NCI-H748 (cell line): ENCODE data around the gene VCAM1.
"Not testable (repeated sequence)": the region's sequence is repeated elsewhere in the genome, so short reads cannot be mapped to it uniquely, and the experiment has no call there.

Experiments used
- DNase-seq: peaks from one replicate; lab custom pipeline; 2025; ENCODE audit not compliant: unreplicated experiment; lab: John Stamatoyannopoulos, UW

Gene VCAM1, protein sequence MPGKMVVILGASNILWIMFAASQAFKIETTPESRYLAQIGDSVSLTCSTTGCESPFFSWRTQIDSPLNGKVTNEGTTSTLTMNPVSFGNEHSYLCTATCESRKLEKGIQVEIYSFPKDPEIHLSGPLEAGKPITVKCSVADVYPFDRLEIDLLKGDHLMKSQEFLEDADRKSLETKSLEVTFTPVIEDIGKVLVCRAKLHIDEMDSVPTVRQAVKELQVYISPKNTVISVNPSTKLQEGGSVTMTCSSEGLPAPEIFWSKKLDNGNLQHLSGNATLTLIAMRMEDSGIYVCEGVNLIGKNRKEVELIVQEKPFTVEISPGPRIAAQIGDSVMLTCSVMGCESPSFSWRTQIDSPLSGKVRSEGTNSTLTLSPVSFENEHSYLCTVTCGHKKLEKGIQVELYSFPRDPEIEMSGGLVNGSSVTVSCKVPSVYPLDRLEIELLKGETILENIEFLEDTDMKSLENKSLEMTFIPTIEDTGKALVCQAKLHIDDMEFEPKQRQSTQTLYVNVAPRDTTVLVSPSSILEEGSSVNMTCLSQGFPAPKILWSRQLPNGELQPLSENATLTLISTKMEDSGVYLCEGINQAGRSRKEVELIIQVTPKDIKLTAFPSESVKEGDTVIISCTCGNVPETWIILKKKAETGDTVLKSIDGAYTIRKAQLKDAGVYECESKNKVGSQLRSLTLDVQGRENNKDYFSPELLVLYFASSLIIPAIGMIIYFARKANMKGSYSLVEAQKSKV

DNA sequence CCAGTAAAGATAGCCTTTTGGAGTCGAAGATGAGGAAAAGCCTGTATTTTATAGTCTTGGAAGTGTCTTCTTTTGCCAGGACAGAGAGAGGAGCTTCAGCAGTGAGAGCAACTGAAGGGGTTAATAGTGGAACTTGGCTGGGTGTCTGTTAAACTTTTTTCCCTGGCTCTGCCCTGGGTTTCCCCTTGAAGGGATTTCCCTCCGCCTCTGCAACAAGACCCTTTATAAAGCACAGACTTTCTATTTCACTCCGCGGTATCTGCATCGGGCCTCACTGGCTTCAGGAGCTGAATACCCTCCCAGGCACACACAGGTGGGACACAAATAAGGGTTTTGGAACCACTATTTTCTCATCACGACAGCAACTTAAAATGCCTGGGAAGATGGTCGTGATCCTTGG, at the start of gene VCAM1:
VCAM1 (plus strand) TSS at position 253 of the 400 bp plus-strand sequence; CDS start at position 372, 119 bp downstream.
- DNase-seq, result no peak

DNA sequence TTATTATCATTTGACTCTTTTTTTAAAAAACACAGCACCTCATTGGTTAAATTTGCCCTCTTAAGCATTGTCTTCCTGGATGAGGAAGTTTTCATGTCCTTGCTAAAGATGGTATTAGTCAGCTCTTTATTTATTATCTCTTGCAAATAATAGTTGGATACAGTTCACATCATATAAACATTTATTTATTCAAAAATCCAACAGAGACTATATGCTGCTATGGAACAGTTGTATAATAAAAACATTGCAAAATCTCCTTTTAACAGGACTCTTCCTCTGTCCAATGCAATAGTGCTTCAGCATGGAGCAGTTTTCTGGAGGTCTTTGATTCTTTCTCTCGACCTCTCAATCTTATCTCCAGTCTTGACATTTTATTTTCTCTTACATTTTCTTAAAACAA, 49.5 kb upstream of the VCAM1 start:
- no peak for DNase-seq

DNA sequence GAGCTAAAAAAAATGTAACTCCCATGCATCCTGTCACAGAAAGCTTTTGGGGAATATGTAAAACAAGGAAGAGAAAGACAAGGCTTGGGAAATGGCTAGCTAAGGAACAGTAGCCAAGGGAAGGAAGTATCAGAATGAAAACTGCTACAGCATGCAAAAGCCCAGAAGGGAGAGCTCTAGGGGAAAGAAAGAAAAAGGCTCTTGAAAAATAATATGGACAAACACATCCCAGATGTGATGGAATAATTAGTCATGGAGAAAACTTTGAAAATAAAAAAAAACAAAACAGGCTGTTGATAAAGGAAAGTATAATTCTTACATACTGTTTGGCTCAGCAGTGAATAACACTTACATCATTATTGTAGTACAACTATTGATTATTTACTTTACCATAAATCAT, 47.9 kb upstream of the VCAM1 start:
- DNase-seq, result no peak

GRCh38 chr1:100683448-100684349, 35.8 kb upstream of the VCAM1 start:
- DNase-seq, result no peak

- DNase-seq, result no peak
These were observed 19.8 kb upstream of the VCAM1 start for GRCh38 chr1:100699744-100700143.

DNA sequence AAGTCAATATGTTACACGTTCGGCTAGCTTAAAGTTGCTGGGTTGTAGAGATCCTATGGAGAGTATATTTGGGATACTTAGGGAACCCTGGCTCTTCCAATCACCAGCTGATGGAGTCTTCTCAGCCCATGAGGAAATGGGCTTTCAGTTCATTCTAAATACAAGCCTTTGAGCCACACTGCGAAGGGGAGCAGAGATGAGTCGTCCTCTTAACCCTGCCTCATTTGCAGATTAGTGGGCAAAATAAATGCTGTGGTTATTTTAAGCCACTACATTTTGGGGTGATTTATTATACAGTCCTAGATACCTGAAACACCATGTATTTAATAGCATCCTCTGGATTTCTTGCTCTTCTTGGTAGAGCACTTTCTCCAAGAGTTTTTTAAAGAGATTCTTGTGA, 19.0 kb upstream of the VCAM1 start:
- DNase-seq, result no peak

- DNase-seq, result no peak
These were observed 16.5 kb upstream of the VCAM1 start for GRCh38 chr1:100703052-100703451.

GRCh38 chr1:100703716-100704115, 15.8 kb upstream of the VCAM1 start:
- no peak for DNase-seq

DNA sequence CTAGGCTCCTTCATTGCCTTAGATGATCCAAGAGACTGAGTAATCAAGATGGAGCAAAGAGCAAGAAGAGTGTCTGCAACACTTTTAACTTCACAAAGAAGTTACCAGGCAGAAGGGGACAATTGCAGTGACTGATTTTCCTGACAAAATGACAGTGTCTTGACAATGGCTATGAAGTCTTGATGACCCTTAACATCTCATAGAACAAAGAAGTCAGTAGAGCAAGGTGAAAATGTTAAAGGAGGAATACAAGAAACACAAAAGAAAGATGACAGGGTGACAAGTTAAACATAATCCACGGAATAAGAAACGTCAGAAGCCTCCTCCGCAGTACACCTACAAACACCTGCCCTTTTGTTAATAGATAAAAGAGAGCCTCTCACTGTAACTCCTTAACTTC, 15.1 kb upstream of the VCAM1 start:
- no peak for DNase-seq

DNA sequence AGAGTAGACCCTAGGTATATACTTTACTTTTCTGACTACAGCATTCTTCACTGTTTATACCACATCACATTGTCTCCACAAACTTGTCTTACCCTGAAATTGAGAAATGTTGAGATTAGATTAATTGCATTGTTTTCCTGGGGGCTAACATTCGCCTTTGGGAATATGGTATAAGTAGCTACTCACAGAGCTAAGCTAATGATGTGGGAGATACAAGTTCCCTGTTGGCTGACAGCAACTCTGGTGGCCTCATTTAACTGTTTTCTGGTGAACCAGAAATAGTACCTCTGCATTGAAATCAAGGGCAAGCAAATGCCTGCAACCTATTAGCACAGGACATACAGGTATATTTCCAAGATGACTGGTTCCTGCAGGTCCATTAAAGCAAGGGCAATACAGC, 13.2 kb upstream of the VCAM1 start:
- no peak for DNase-seq

DNA sequence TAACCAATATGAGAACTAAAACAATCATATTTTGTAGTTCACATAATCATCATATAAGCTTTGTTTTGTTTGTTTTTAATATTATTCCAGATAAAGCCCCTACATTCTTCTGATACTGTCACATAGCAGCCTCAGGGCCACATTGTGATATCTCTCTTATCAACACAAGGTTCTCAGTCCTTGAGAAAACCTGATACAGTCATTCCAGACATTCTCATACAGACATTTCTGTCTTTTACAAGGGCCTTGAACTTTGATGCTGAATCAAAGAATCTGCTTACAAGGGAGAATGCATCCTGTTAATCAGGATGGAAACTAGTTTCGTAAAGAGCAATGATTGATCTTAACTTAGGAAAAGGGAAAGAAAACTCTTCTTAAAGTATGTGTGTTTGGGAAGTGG, 12.7 kb upstream of the VCAM1 start:
- DNase-seq, result no peak

DNA sequence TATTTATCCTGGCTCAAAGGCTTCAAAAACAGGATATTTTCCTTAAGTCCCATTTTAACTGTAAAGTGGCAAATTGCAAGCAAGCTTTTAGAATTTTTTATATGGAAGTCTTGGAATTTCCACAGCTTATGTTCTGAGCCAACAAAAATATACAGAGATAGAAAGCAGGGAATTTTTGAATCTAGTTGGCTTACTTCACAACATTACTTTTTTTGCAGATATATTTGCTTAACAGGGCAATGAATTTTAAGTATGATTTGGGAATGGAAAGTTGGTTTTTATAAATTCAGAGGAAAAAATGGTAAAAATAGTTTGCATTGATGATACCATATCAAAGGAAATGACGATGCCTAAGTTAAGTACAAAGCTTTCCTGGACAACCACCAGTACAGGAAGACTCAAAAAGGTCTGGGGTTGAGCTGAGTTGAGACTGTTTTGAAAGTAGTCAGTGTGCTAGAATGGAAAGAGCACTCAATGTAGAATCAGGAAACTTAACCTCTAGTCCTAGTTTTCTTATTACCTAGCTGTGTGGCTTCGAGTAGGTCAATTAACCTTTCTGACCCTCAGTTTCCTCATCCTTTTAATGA, 11.0 kb upstream of the VCAM1 start:
- DNase-seq, result no peak

DNA sequence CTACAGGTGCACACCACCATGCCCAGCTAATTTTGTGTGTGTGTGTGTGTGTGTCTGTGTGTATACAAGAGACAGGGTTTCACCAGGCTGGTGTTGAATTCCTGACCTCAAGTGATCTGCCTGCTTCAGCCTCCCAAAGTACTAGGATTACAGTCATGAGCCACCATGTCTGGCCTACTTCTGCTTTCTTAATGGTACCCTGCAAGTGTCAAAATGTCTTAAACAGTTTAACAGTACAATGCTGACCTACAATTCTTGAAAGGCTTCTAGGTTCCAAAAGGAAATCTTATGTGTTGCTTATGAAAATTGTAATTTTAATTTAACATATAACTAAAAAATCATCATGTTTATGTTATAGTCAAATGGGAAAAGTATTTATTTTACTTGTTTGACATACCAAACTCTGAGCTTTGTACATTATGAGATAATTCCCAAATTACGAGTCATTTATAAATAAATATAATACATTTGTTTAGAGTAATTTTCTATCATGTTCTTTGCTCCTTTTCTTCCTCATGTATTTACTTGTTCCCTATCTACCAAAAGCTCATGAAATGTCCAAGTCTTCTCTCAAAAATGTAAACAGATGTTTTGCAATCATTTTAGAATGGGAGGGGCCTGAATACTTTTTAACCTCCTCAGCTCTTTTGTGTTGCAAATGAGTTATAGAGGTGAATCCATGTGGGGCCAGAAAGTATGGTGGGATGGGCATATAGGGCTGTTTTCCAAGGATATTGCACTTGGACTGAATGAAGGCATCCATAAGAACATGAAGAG, 8.4 kb upstream of the VCAM1 start:
- DNase-seq, result no peak

- DNase-seq, result not testable (repeated sequence)
These were observed 6.5 kb upstream of the VCAM1 start for GRCh38 chr1:100713027-100713426.

GRCh38 chr1:100713626-100714025, 5.9 kb upstream of the VCAM1 start:
- DNase-seq, result no peak

GRCh38 chr1:100714599-100714998, 4.9 kb upstream of the VCAM1 start:
- DNase-seq, result no peak

GRCh38 chr1:100717218-100717617, 2.3 kb upstream of the VCAM1 start:
- DNase-seq, result no peak

DNA sequence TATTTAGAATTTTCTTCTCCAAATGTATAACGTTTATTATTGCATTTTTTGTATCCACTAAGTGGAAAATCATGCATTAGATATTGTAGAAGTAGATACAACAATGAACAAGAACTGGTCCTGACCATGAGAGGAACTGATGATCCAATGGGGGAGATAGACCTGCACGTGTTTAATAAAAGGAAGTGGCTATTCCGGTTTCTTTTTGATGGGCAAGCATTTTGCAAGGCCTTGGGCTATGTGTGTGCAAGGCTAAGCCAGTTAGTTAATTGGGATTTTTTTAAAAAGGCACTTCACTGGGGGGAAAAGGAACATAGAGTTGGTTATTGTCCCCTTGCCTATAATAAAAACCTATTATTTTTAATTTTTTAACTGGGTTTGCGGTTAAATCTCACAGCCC, 961 bp upstream of the VCAM1 start:
- no peak for DNase-seq

GRCh38 chr1:100720101-100720500, 559 bp downstream of the VCAM1 start:
- no peak for DNase-seq

GRCh38 chr1:100720751-100721150, 1.2 kb downstream of the VCAM1 start:
- DNase-seq, result no peak
